ENCODE measurements around the gene TOPAZ1. TPM values are rescaled to one million over a fixed set of nuclear protein-coding genes. Genes with fewer than 3 reads are reported as not detected.
A peak's percentile ranks its signal among the peaks of the same experiment; 100 is the strongest.

TOPAZ1 gene
- total RNA-seq, 1 donor from 2014 or later = not detected

DNA sequence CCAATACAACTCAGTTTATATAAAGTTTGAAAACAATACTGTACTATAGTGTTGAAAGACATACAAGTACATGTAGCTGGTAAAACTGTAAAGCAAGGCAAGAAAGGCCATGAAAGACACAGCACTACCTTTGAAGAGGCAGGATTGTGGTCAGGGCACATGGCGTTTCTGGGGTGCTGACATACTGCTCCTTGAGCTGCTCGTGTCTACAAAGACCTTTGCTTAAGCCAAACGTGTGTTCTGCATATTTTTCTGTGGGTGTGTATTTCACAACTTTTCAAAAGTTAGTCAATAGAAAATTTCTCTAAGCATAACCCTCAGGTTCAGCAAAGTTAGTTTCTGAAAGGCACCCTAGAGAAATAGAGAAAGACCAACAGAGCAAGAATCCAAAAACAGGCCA lies 14.1 kb upstream of the TOPAZ1 start:
- Mint-ChIP-seq H3K9me3 (peaks cover 4% of the 10 kb centered on the region), H3K27ac (no peak overlapping the region), H3K4me1 (no peaks in the 10 kb centered on the region), H3K27me3 (ENCODE audit: low read depth) (peaks cover 43% of the 10 kb centered on the region), H3K4me3 (no peak overlapping the region), H3K36me3 (no peaks in the 10 kb centered on the region)
- TF ChIP-seq, protein P1, sequence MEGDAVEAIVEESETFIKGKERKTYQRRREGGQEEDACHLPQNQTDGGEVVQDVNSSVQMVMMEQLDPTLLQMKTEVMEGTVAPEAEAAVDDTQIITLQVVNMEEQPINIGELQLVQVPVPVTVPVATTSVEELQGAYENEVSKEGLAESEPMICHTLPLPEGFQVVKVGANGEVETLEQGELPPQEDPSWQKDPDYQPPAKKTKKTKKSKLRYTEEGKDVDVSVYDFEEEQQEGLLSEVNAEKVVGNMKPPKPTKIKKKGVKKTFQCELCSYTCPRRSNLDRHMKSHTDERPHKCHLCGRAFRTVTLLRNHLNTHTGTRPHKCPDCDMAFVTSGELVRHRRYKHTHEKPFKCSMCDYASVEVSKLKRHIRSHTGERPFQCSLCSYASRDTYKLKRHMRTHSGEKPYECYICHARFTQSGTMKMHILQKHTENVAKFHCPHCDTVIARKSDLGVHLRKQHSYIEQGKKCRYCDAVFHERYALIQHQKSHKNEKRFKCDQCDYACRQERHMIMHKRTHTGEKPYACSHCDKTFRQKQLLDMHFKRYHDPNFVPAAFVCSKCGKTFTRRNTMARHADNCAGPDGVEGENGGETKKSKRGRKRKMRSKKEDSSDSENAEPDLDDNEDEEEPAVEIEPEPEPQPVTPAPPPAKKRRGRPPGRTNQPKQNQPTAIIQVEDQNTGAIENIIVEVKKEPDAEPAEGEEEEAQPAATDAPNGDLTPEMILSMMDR (IDR thresholded peaks at IDR 0.05; ENCODE audit: unreplicated experiment) = no peak
- DNase-seq (ENCODE audit: low spot score in 2 of 2, unreplicated experiment in 2 of 2) = no peak

DNA sequence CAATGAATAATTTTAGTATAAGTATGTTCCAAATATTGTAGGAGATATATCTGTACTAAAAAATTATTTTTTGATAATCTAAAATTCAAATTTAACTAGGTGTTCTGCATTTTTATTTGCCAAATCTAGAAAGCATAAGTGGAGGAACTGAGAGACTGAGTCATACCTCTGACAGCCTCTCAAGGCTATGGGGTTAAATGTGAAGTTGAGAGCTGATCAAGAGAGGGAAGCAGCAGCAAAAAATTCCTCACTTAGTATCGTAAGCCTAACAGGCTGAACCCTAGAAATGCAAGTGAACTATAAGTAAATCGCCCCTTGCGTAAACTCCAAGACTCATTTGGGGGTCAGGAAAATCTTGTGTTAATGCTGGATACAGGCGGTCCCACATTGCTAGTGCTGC lies 12.8 kb upstream of the TOPAZ1 start:
- no peaks in the 10 kb centered on the region for H3K4me1 Mint-ChIP-seq
- DNase-seq (ENCODE audit: low spot score in 2 of 2, unreplicated experiment in 2 of 2) = no peak
- TF ChIP-seq, protein P1 (IDR thresholded peaks at IDR 0.05; ENCODE audit: unreplicated experiment) = no peak
- peaks cover 34% of the 10 kb centered on the region for H3K27me3 Mint-ChIP-seq (ENCODE audit: low read depth)
- no peak overlapping the region for H3K4me3 Mint-ChIP-seq
- H3K9me3 Mint-ChIP-seq = peaks cover 4% of the 10 kb centered on the region
- H3K27ac Mint-ChIP-seq = no peak overlapping the region
- H3K36me3 Mint-ChIP-seq = no peaks in the 10 kb centered on the region

DNA sequence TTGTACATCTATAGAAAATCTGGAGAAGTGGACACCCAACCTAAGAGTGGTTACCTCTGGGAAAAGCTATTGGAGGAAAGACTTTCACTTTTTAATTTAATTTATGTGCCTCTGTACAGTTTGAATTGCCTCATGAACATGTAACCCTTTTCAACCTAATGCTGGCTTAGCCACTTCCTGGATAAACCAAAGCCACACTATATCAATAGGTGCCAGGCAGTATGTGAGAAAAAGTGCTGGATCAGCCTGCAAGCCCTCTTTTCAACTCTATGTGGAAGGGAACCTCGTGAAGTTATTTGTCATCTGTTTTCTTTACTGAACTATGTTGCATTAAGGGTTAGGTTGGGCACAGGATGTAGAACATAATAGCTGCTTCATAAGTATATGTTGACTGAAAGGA lies 9.3 kb upstream of the TOPAZ1 start:
- Mint-ChIP-seq H3K4me3 (no peak overlapping the region), H3K27ac (no peak overlapping the region), H3K36me3 (no peaks in the 10 kb centered on the region), H3K27me3 (ENCODE audit: low read depth) (peaks cover 4% of the 10 kb centered on the region), H3K9me3 (no peaks in the 10 kb centered on the region), H3K4me1 (peaks cover 19% of the 10 kb centered on the region)
- TF ChIP-seq, protein P1 (IDR thresholded peaks at IDR 0.05; ENCODE audit: unreplicated experiment) = no peak
- no peak for DNase-seq (ENCODE audit: low spot score in 2 of 2, unreplicated experiment in 2 of 2)

DNA sequence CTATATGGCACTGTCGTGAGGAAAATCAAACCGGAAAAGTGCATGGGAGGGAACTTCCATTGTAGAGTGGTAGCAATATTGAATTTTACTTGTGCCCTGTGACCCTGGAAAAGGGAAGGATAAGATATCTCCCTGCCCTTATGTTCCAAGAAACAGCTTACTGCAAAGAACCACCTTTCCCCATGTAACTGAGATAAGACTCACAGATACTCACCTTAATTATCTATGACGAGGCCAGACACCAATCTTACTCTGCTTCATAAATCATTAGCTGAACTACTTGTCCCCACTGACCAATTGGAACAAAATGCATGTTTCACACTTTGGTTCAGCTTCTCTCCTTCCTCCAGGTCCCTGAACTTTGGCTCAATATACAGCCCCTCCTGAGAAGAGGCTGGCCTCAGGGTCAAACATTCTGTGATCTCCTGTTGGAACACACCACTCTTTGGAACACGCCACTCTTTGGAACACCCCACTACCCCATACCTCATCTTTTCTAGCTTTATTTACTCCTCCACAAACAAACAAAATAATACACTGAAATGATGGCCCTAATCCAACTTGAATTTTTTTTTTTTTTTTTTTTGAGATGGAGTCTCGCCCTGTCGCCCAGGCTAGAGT lies 6.9 kb upstream of the TOPAZ1 start:
- Mint-ChIP-seq H3K4me3 (no peak overlapping the region), H3K36me3 (no peaks in the 10 kb centered on the region), H3K27ac (no peak overlapping the region), H3K9me3 (no peaks in the 10 kb centered on the region), H3K4me1 (peaks cover 23% of the 10 kb centered on the region), H3K27me3 (ENCODE audit: low read depth) (peaks cover 4% of the 10 kb centered on the region)
- TF ChIP-seq, protein P1 (IDR thresholded peaks at IDR 0.05; ENCODE audit: unreplicated experiment) = no peak
- no peak for DNase-seq (ENCODE audit: low spot score in 2 of 2, unreplicated experiment in 2 of 2)

DNA sequence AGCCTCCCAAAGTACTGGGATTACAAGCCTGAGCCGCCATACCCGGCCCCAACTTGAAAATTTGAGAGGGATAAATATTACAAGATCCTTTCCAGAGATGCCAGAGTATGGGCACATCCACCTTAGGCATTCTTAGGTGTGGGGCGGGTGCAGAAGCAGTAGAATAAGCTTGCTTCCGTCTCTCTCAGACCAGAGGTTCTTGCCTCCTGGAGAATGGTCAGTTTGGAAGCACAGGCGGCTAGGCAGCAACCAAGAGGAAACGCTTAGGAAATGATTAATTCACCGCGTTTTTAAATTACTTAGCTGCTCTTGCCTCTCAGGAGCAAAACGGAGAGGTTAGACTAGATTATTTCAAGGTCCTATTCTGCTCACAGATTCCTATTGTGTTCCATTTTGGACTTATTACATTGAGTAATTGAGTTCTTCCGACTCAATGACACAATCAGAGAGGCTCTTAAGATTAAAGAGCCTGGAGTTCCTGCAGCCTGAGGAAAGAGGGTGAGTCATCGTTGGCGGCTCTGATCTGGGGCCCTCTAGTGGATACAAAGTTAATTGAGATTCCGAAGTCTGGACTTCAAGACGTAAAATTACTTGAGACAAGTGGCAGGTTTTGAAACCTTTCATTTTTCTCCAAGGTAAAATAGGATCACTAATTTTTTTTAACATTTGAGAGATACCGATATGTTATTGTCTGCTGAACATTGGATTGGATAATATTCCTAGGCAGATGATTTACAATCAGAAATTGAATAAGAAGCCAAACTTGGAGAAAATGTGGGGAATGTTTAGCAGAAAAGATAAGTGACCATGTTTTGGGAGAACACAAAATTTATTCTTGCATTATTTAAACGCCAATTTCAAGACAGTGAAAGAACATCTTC lies 5.8 kb upstream of the TOPAZ1 start:
- H3K4me3 Mint-ChIP-seq = peak overlapping the region; percentile 35
- H3K36me3 Mint-ChIP-seq = no peaks in the 10 kb centered on the region
- TF ChIP-seq, protein P1 (IDR thresholded peaks at IDR 0.05; ENCODE audit: unreplicated experiment) = peak; percentile 83
- H3K4me1 Mint-ChIP-seq = peaks cover 23% of the 10 kb centered on the region
- no peaks in the 10 kb centered on the region for H3K9me3 Mint-ChIP-seq
- peak in 1 of 2 experiments; percentile 42 for DNase-seq (ENCODE audit: low spot score in 2 of 2, unreplicated experiment in 2 of 2)
- H3K27me3 Mint-ChIP-seq (ENCODE audit: low read depth) = no peaks in the 10 kb centered on the region
- H3K27ac Mint-ChIP-seq = peak overlapping the region; percentile 77
